Thymus (tissue), 11 donors: ENCODE results near the gene CD101. TPM values are rescaled to one million over a fixed set of nuclear protein-coding genes. Genes with fewer than 3 reads are reported as not detected.

Experiments used
- DNase-seq, 9 donors: peaks; one replicate each; pipeline ENCODE4 v3.0.0-alpha.2; 2013; ENCODE audit warnings: low spot score in 9 of 9, low read depth in 6 of 9, missing footprints in 1 of 9
- H3K27ac ChIP-seq, 2 donors: one replicate each; pipeline ENCODE4 v1.5.1; 2013; ENCODE audit warnings: control low read depth in 1 of 2, low read depth in 1 of 2, low read length in 1 of 2, mild to moderate bottlenecking in 1 of 2, moderate library complexity in 1 of 2
- H3K27me3 ChIP-seq, 2 donors: one replicate each; pipeline ENCODE4 v1.5.1; 2013; ENCODE audit warnings: low read length in 1 of 2; ENCODE audit not compliant: control insufficient read depth in 2 of 2, insufficient read depth in 1 of 2
- H3K36me3 ChIP-seq, 2 donors: one replicate each; pipeline ENCODE4 v1.5.1; 2013; ENCODE audit warnings: low read length in 1 of 2, mild to moderate bottlenecking in 1 of 2, moderate library complexity in 1 of 2; ENCODE audit not compliant: control insufficient read depth in 2 of 2, insufficient read depth in 2 of 2
- H3K4me1 ChIP-seq, 2 donors: one replicate each; pipeline ENCODE4 v1.5.1; 2013; ENCODE audit warnings: low read length in 2 of 2; ENCODE audit not compliant: control insufficient read depth in 2 of 2, insufficient read depth in 2 of 2
- H3K4me3 ChIP-seq, 2 donors: one replicate each; pipeline ENCODE4 v1.5.1; 2013; ENCODE audit warnings: low read length in 2 of 2, control low read depth in 1 of 2, mild to moderate bottlenecking in 1 of 2
- H3K9me3 ChIP-seq, 2 donors: one replicate each; pipeline ENCODE4 v1.5.1; 2013; ENCODE audit warnings: low read length in 1 of 2, mild to moderate bottlenecking in 1 of 2; ENCODE audit not compliant: control insufficient read depth in 2 of 2, insufficient read depth in 1 of 2
- whole genome bisulfite sequencing: extraction: QIAGEN DNeasy Blood & Tissue Kit; methylation state at CpG from one replicate; pipeline ENCODE4 v1.1.7; 2013; 5-methylcytosine and 5-hydroxymethylcytosine counted together
- polyA plus RNA-seq: library from polyadenylated mRNA; stranded (reverse); fragments of 200-250 nt; gene quantifications from one replicate; pipeline ENCODE4 v1.2.3, GENCODE V29; 2013
- total RNA-seq: library from RNA; stranded (reverse); fragments of 120-200 nt; gene quantifications from one replicate; pipeline ENCODE4 v1.2.4, GENCODE V29; 2013
- donor health status: healthy.

CD101 gene
- total and polyA plus RNA-seq, 2 donors: 3.4 to 3.8 TPM

DNA sequence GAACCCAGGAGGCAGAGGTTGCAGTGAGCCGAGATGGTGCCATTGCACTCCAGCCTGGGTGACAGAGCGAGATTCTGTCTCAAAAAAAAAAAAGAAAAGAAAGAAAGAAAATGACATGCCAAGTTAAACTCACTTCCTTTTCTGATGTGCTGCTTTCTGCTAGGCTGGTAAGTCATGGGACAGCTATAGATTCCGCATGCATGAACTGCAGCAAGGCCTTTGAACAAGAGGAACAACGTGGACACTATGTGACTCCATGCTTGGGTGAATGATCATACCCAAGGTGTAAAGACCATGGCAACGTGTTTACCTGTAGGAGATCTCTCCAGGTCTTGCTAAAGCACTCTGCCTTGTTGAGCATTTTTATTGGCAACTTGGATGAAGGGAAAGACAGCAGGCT, 48.3 kb downstream of the CD101 start:
- peak in 1 of 9 donors; percentile 35 for DNase-seq

GRCh38 chr1:117051224-117052064, 49.9 kb downstream of the CD101 start:
- H3K4me3 ChIP-seq: peak overlapping the region; percentile 9 to 33
- 23% methylated on average over 8 of the region's 8 CpGs for WGBS

More for the DNA sequence above, 48.3 kb downstream of the CD101 start:
- 88% methylated on average over 5 of the region's 5 CpGs for WGBS
- H3K27ac ChIP-seq: peak overlapping the region; percentile 19 to 89
- H3K36me3 ChIP-seq: no peaks in the 10 kb centered on the region
- peaks cover 26 to 42% of the 10 kb centered on the region in 2 donors for H3K4me1 ChIP-seq
- no peaks in the 10 kb centered on the region for H3K9me3 ChIP-seq
- no peak overlapping the region for H3K4me3 ChIP-seq
- no peaks in the 10 kb centered on the region for H3K27me3 ChIP-seq

GRCh38 chr1:117054068-117054467, 52.5 kb downstream of the CD101 start:
- DNase-seq: no peak
- H3K27me3 ChIP-seq: no peaks in the 10 kb centered on the region
- no peaks in the 10 kb centered on the region for H3K36me3 ChIP-seq
- H3K4me1 ChIP-seq: peaks cover 21 to 34% of the 10 kb centered on the region in 2 donors
- peaks cover 0 to 2% of the 10 kb centered on the region in 2 donors for H3K9me3 ChIP-seq
- H3K4me3 ChIP-seq: no peak overlapping the region
- no peak overlapping the region for H3K27ac ChIP-seq

More at GRCh38 chr1:117051224-117052064, 49.9 kb downstream of the CD101 start:
- H3K27ac ChIP-seq: peak overlapping the region; percentile 76 to 78
- H3K27me3 ChIP-seq: no peaks in the 10 kb centered on the region
- DNase-seq: peak in 4 of 9 donors; percentile 36 to 72 (median 49)
- H3K9me3 ChIP-seq: peaks cover 0 to 2% of the 10 kb centered on the region in 2 donors
- H3K36me3 ChIP-seq: no peaks in the 10 kb centered on the region
- H3K4me1 ChIP-seq: peaks cover 26 to 42% of the 10 kb centered on the region in 2 donors

DNA sequence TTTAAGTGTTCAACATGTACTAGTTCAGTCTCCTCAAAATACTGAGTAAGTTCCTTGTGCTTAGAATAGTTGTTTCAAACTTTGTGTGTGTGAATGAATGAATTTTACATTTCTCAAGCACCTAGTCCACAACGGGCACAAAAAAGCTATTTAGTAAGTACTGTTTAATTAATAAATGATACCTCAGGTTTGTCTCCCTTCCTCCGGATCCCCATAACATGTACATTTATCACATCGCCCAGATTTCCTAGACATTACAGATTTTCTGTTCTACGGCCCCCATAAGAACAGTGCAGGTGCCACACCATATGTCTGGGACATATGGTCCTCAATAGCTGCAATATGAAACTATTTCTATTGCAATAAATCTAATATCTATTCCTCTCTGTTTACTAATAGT, 57.2 kb downstream of the CD101 start:
- H3K9me3 ChIP-seq: peaks cover 0 to 6% of the 10 kb centered on the region in 2 donors
- DNase-seq: peak in 2 of 9 donors; percentile 22 to 46
- peak overlapping the region; percentile 74 to 90 for H3K4me3 ChIP-seq
- H3K27ac ChIP-seq: peak overlapping the region; percentile 58 to 100
- 11% methylated on average over 4 of the region's 4 CpGs for WGBS
- peaks cover 5 to 12% of the 10 kb centered on the region in 2 donors for H3K4me1 ChIP-seq
- peaks cover 0 to 11% of the 10 kb centered on the region in 2 donors for H3K36me3 ChIP-seq
- no peaks in the 10 kb centered on the region for H3K27me3 ChIP-seq

DNA sequence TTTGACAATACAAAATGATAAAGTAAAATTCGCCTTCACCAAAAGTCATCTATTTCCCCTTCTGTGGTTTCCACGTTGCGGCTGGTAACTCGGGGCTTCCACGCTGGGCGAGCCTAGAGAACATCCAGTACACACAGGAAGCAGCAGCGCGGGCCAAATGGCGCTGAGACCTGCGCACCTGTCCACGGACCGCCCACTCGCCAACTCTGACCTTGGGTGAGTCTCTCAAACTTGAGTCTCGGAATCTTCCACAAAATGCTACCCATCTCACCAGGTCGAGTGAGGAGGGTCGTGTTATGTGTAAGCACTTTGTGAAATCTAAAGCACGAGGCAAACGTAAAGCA, 57.7 kb downstream of the CD101 start:
- Histone ChIP-seq H3K9me3 (peaks cover 0 to 6% of the 10 kb centered on the region in 2 donors), H3K27me3 (no peaks in the 10 kb centered on the region), H3K4me1 (peaks cover 5 to 12% of the 10 kb centered on the region in 2 donors), H3K4me3 (peak overlapping the region; percentile 74 to 90), H3K27ac (peak overlapping the region; percentile 92 to 100), H3K36me3 (peaks cover 0 to 11% of the 10 kb centered on the region in 2 donors)
- peak in 5 of 9 donors; percentile 50 to 84 (median 67) for DNase-seq
- under 1% methylated on average over 18 of the region's 18 CpGs for WGBS

GRCh38 chr1:117059678-117060440, 58.3 kb downstream of the CD101 start, which contains the start of gene TTF2:
Gene TTF2, plus strand, starts transcription at chr1:117060326. Its CDS starts 21 bp downstream, at chr1:117060347.
- H3K27me3 ChIP-seq: no peaks in the 10 kb centered on the region
- under 1% methylated on average over 48 of the region's 48 CpGs for WGBS
- H3K27ac ChIP-seq: peak within 1 kb of the TSS; percentile 92 to 100
- peaks cover 5 to 12% of the 10 kb centered on the region in 2 donors for H3K4me1 ChIP-seq
- H3K9me3 ChIP-seq: peaks cover 0 to 6% of the 10 kb centered on the region in 2 donors
- peaks cover 0 to 11% of the 10 kb centered on the region in 2 donors for H3K36me3 ChIP-seq
- H3K4me3 ChIP-seq: peak within 1 kb of the TSS; percentile 74 to 90
- DNase-seq: peak; percentile 93 to 100 (median 98)

GRCh38 chr1:117060441-117061317, 59.1 kb downstream of the CD101 start:
- Histone ChIP-seq H3K27ac (peak overlapping the region; percentile 82 to 86), H3K4me1 (peaks cover 5 to 12% of the 10 kb centered on the region in 2 donors), H3K9me3 (peaks cover 0 to 3% of the 10 kb centered on the region in 2 donors), H3K27me3 (no peaks in the 10 kb centered on the region), H3K36me3 (peaks cover 0 to 11% of the 10 kb centered on the region in 2 donors), H3K4me3 (peak overlapping the region; percentile 74 to 90)
- 32% methylated on average over 42 of the region's 42 CpGs for WGBS
- peak in 1 of 9 donors; percentile 54 for DNase-seq

- peaks cover 5 to 12% of the 10 kb centered on the region in 2 donors for H3K4me1 ChIP-seq
- 92% methylated on average over 2 of the region's 2 CpGs for WGBS
- no peaks in the 10 kb centered on the region for H3K27me3 ChIP-seq
- DNase-seq: no peak
- H3K27ac ChIP-seq: no peak overlapping the region
- H3K36me3 ChIP-seq: peaks cover 2 to 15% of the 10 kb centered on the region in 2 donors
- peaks cover 0 to 3% of the 10 kb centered on the region in 2 donors for H3K9me3 ChIP-seq
- no peak overlapping the region for H3K4me3 ChIP-seq
Measured at GRCh38 chr1:117061986-117062415, 60.4 kb downstream of the CD101 start.
